Stimulated activated CD8-positive, alpha-beta memory T cell treated with anti-CD3 and anti-CD28 coated beads, Interleukin-12 subunit alpha, Interleukin-12 subunit beta, amount 100 ng/mL, for 4 hours (primary cell): ENCODE results near the gene GARIN3.

Experiments
- DNase-seq: peaks from one replicate; pipeline ENCODE4 v3.0.0-alpha.2; 2020; ENCODE audit warnings: low read depth

GARIN3 gene

GRCh38 chr5:157184117-157184670, 18.1 kb upstream of the GARIN3 start:
- DNase-seq = no peak

- DNase-seq = no peak
Observed at GRCh38 chr5:157182143-157182757, 16.2 kb upstream of the GARIN3 start.

GRCh38 chr5:157180374-157181264, 14.6 kb upstream of the GARIN3 start, which contains the start of gene ITK:
TSS of gene ITK (plus strand) at chr5:157180840. CDS start at chr5:157180978, 138 bp downstream.
- no peak for DNase-seq

GRCh38 chr5:157178966-157179365, 12.9 kb upstream of the GARIN3 start:
- DNase-seq = no peak

GRCh38 chr5:157177953-157178352, 11.9 kb upstream of the GARIN3 start:
- DNase-seq = no peak

GRCh38 chr5:157175071-157175612, 9.1 kb upstream of the GARIN3 start:
- DNase-seq = no peak

- DNase-seq = peak; percentile 72
Observed at GRCh38 chr5:157172403-157172802, 6.3 kb upstream of the GARIN3 start.

GRCh38 chr5:157168286-157168685, 2.2 kb upstream of the GARIN3 start:
- DNase-seq = no peak

- DNase-seq = no peak
Observed at GRCh38 chr5:157167214-157167621, 1.2 kb upstream of the GARIN3 start.

- DNase-seq = no peak
Observed at GRCh38 chr5:157165668-157166067, 396 bp downstream of the GARIN3 start.

- DNase-seq = no peak
Observed at GRCh38 chr5:157165261-157165660, 803 bp downstream of the GARIN3 start.

- DNase-seq = no peak
Observed at GRCh38 chr5:157164521-157164920, 1.5 kb downstream of the GARIN3 start.

- DNase-seq = no peak
Observed at GRCh38 chr5:157162919-157163510, 3.0 kb downstream of the GARIN3 start.

GRCh38 chr5:157161996-157162395, 4.1 kb downstream of the GARIN3 start:
- DNase-seq = no peak

GRCh38 chr5:157160001-157160400, 6.1 kb downstream of the GARIN3 start:
- DNase-seq = no peak

GRCh38 chr5:157159209-157159751, 6.8 kb downstream of the GARIN3 start:
- DNase-seq = no peak

- DNase-seq = no peak
Observed at GRCh38 chr5:157157293-157157891, 8.7 kb downstream of the GARIN3 start.

GRCh38 chr5:157155297-157155696, 10.8 kb downstream of the GARIN3 start:
- no peak for DNase-seq

- DNase-seq = no peak
Observed at GRCh38 chr5:157150995-157151394, 15.1 kb downstream of the GARIN3 start.

- DNase-seq = peak; percentile 52
Observed at GRCh38 chr5:157148734-157149615, 17.1 kb downstream of the GARIN3 start.
